Prostate gland (tissue), 2 donors: ENCODE measurements around the gene ANGPTL4.

Experiments used
- POLR2A ChIP-seq: fragments of 450-650 bp; IDR thresholded peaks from one replicate; pipeline ENCODE4 v1.6.1; 2016; ENCODE audit warnings: antibody characterized with exemption, mild to moderate bottlenecking
- TF ChIP-seq, protein P1 (sequence below), 4 experiments: fragments of 200-600 bp in 2 of 4; fragments of 450-650 bp in 2 of 4; sonication (generic) in 2 of 4; IDR thresholded peaks; 1 replicate in 3 of 4; 2 replicates in 1 of 4; pipeline ENCODE4 v1.5.1; 2016 to 2019; ENCODE audit warnings: antibody characterized with exemption in 4 of 4, mild to moderate bottlenecking in 2 of 4, moderate library complexity in 2 of 4

DNA sequence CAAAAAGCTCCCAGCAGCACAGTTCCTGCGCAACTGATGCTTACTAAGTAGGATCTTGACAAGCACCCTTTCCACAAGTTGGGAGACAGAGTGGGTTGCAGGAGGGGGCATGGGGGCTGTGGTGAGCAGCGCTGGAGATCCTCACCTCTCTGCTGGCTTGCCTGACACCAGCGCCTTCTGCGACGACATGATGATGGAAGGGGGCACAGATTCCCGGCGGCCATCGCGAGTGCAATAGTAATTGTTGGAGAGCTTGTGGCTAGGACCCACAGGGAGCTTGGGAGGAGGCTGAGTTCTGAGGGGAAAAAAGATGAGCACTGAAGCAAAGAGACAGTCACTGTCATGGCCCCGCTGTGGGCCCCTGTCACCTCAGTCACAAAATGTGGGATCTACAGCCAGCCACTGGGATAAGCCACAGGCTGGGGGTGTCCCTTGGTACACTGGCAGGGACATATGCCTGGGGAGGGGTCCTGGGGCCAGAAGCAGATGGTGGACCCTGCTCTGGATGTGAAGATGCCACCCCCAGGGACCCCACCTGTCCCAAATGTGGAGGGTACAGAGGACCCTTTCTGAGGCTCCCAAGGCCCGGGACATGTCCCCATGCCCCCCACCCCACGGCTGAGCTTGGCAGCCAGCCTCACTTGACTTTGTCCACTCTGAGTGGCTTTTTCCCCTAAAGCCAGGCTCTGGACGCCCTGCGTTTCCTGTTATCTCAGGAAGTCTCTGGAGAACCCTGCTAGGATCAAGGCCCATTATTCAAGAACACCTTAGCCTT, 47.4 kb upstream of the ANGPTL4 start:
- TF ChIP-seq, protein P1, sequence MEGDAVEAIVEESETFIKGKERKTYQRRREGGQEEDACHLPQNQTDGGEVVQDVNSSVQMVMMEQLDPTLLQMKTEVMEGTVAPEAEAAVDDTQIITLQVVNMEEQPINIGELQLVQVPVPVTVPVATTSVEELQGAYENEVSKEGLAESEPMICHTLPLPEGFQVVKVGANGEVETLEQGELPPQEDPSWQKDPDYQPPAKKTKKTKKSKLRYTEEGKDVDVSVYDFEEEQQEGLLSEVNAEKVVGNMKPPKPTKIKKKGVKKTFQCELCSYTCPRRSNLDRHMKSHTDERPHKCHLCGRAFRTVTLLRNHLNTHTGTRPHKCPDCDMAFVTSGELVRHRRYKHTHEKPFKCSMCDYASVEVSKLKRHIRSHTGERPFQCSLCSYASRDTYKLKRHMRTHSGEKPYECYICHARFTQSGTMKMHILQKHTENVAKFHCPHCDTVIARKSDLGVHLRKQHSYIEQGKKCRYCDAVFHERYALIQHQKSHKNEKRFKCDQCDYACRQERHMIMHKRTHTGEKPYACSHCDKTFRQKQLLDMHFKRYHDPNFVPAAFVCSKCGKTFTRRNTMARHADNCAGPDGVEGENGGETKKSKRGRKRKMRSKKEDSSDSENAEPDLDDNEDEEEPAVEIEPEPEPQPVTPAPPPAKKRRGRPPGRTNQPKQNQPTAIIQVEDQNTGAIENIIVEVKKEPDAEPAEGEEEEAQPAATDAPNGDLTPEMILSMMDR (IDR thresholded peaks at IDR 0.05) = no peak
- no peak for TF ChIP-seq POLR2A
